HG02623 (cell line): ENCODE results near the gene THSD7B.
"Not testable (repeated sequence)": the region's sequence is repeated elsewhere in the genome, so short reads cannot be mapped to it uniquely, and the experiment has no call there.

Source experiments
- ATAC-seq: cut with Tn5 transposase; IDR thresholded peaks from one replicate; pipeline ENCODE4 v1.9.1; 2021; ENCODE audit warnings: moderate library complexity; ENCODE audit not compliant: unreplicated experiment

The THSD7B gene

GRCh38 chr2:137031731-137032130 is 266.4 kb downstream of the THSD7B start:
- ATAC-seq, result no peak

- ATAC-seq, result no peak
Observed at GRCh38 chr2:137036619-137037018, 271.3 kb downstream of the THSD7B start.

GRCh38 chr2:137039482-137040152 is 274.3 kb downstream of the THSD7B start:
- no peak for ATAC-seq

GRCh38 chr2:137047369-137047768 is 282.0 kb downstream of the THSD7B start:
- ATAC-seq, result no peak

- no peak for ATAC-seq
Observed at GRCh38 chr2:137048455-137048854, 283.1 kb downstream of the THSD7B start.

- ATAC-seq, result no peak
Observed at GRCh38 chr2:137049518-137049917, 284.2 kb downstream of the THSD7B start.

GRCh38 chr2:137050949-137051348 is 285.6 kb downstream of the THSD7B start:
- ATAC-seq, result no peak

- no peak for ATAC-seq
Observed at GRCh38 chr2:137051778-137052398, 286.5 kb downstream of the THSD7B start.

GRCh38 chr2:137056704-137057103 is 291.4 kb downstream of the THSD7B start:
- no peak for ATAC-seq

GRCh38 chr2:137076111-137076765 is 310.9 kb downstream of the THSD7B start:
- not testable (repeated sequence) for ATAC-seq

GRCh38 chr2:137091704-137092103 is 326.4 kb downstream of the THSD7B start:
- ATAC-seq, result no peak

GRCh38 chr2:137093116-137093515 is 327.8 kb downstream of the THSD7B start:
- ATAC-seq, result no peak

GRCh38 chr2:137096187-137096586 is 330.8 kb downstream of the THSD7B start:
- ATAC-seq, result no peak

- ATAC-seq, result no peak
Observed at GRCh38 chr2:137096693-137097092, 331.3 kb downstream of the THSD7B start.

GRCh38 chr2:137101814-137102213 is 336.5 kb downstream of the THSD7B start:
- not testable (repeated sequence) for ATAC-seq

- ATAC-seq, result no peak
Observed at GRCh38 chr2:137107904-137108303, 342.6 kb downstream of the THSD7B start.

GRCh38 chr2:137111896-137112295 is 346.6 kb downstream of the THSD7B start:
- no peak for ATAC-seq

- ATAC-seq, result no peak
Observed at GRCh38 chr2:137115081-137115794, 349.9 kb downstream of the THSD7B start.

- ATAC-seq, result no peak
Observed at GRCh38 chr2:137115795-137116089, 350.4 kb downstream of the THSD7B start.

- ATAC-seq, result no peak
Observed at GRCh38 chr2:137117385-137117784, 352.0 kb downstream of the THSD7B start.

- ATAC-seq, result no peak
Observed at GRCh38 chr2:137118140-137118539, 352.8 kb downstream of the THSD7B start.

GRCh38 chr2:137123226-137123625 is 357.9 kb downstream of the THSD7B start:
- ATAC-seq, result no peak
